ENCODE data around the gene MYCL. TPM values are rescaled to one million over a fixed set of nuclear protein-coding genes. Genes with fewer than 3 reads are reported as not detected.
A peak's percentile ranks its signal among the peaks of the same experiment; 100 is the strongest.

MYCL gene
- total RNA-seq, 6 experiments from 2014 or later: 0.75 to 20.5 (median 6.1) TPM

GRCh38 chr1:39927538-39927937, 25.8 kb upstream of the MYCL start:
- H3K27me3 ChIP-seq: no peaks in the 10 kb centered on the region
- intact Hi-C loops (cut with DNase I): loop anchor here (5.0 kb wide), 1 partner anchor 35 kb away; no protein-coding TSS in a partner anchor
- 6% methylated on average over 2 of the region's 3 CpGs for WGBS (ENCODE audit: insufficient coverage, low coverage, low lambda C conversion rate, missing lambda C conversion rate)
- no peaks in the 10 kb centered on the region for H3K36me3 ChIP-seq
- TF ChIP-seq POLR2A (IDR thresholded peaks at IDR 0.05): peak; percentile 24
- no peak for TF ChIP-seq CTCF (IDR thresholded peaks at IDR 0.05)
- peak overlapping the region; percentile 78 to 98 (median 86) for H3K27ac ChIP-seq
- DNase-seq: peak; percentile 78 to 96 (median 92)
- peak; percentile 54 to 73 (median 64) for ATAC-seq
- peaks cover 0 to 55% (median 36%) of the 10 kb centered on the region in 4 donors for H3K4me1 ChIP-seq
- H3K4me3 ChIP-seq: peak overlapping the region in 1 of 3 donors; percentile 26
- no peaks in the 10 kb centered on the region for H3K9me3 ChIP-seq

GRCh38 chr1:39926820-39927219, 25.1 kb upstream of the MYCL start:
- peak overlapping the region; percentile 78 to 98 (median 86) for H3K27ac ChIP-seq
- no peaks in the 10 kb centered on the region for H3K9me3 ChIP-seq
- WGBS (ENCODE audit: insufficient coverage, low coverage, low lambda C conversion rate, missing lambda C conversion rate): 26% methylated on average over 6 of the region's 6 CpGs
- H3K27me3 ChIP-seq: no peaks in the 10 kb centered on the region
- peak; percentile 27 to 48 (median 44) for ATAC-seq
- H3K4me1 ChIP-seq: peaks cover 0 to 57% (median 38%) of the 10 kb centered on the region in 4 donors
- H3K36me3 ChIP-seq: no peaks in the 10 kb centered on the region
- peak; percentile 62 to 88 (median 77) for DNase-seq
- intact Hi-C loops (cut with DNase I): loop anchor here (5.0 kb wide), 1 partner anchor 35 kb away; no protein-coding TSS in a partner anchor
- H3K4me3 ChIP-seq: no peak overlapping the region
- no peak for TF ChIP-seq CTCF (IDR thresholded peaks at IDR 0.05)
- TF ChIP-seq POLR2A (IDR thresholded peaks at IDR 0.05): no peak

GRCh38 chr1:39926343-39926793, 24.7 kb upstream of the MYCL start:
- peak; percentile 41 to 62 (median 50) for ATAC-seq
- TF ChIP-seq POLR2A (IDR thresholded peaks at IDR 0.05) (peak; percentile 37), CTCF (IDR thresholded peaks at IDR 0.05) (no peak)
- DNase-seq: peak; percentile 58 to 81 (median 79)
- H3K36me3 ChIP-seq: no peaks in the 10 kb centered on the region
- H3K27ac ChIP-seq: peak overlapping the region; percentile 78 to 98 (median 86)
- intact Hi-C loops (cut with DNase I): loop anchor here (5.0 kb wide), 1 partner anchor 36 kb away; no protein-coding TSS in a partner anchor
- no peaks in the 10 kb centered on the region for H3K9me3 ChIP-seq
- H3K4me3 ChIP-seq: no peak overlapping the region
- WGBS (ENCODE audit: insufficient coverage, low coverage, low lambda C conversion rate, missing lambda C conversion rate): 19% methylated on average over 6 of the region's 6 CpGs
- no peaks in the 10 kb centered on the region for H3K27me3 ChIP-seq
- peaks cover 0 to 58% (median 38%) of the 10 kb centered on the region in 4 donors for H3K4me1 ChIP-seq

GRCh38 chr1:39925721-39926342, 24.1 kb upstream of the MYCL start:
- Histone ChIP-seq H3K9me3 (no peaks in the 10 kb centered on the region), H3K36me3 (no peaks in the 10 kb centered on the region), H3K4me3 (no peak overlapping the region), H3K4me1 (peaks cover 0 to 58% (median 38%) of the 10 kb centered on the region in 4 donors), H3K27ac (peak overlapping the region; percentile 78 to 98 (median 86)), H3K27me3 (no peaks in the 10 kb centered on the region)
- WGBS (ENCODE audit: insufficient coverage, low coverage, low lambda C conversion rate, missing lambda C conversion rate): 50% methylated on average over 1 of the region's 2 CpGs
- ATAC-seq: no peak
- TF ChIP-seq POLR2A (IDR thresholded peaks at IDR 0.05): no peak
- no peak for TF ChIP-seq CTCF (IDR thresholded peaks at IDR 0.05)
- intact Hi-C loops (cut with DNase I): loop anchor here (5.0 kb wide), 1 partner anchor 36 kb away; no protein-coding TSS in a partner anchor
- DNase-seq: no peak

Measured in right lobe of liver (tissue), 6 donors.